SU-DHL-6 (cell line): Measurements from ENCODE around the gene PRR35.

Experiments used
- EZH2phosphoT487 ChIP-seq: fragments of 200-600 bp; sonication (generic), shearing (Covaris generic); conservative IDR thresholded peaks from 2 replicates; pipeline ENCODE4 v1.6.1; 2018; ENCODE audit warnings: mild to moderate bottlenecking, antibody characterized with exemption, low read length, moderate library complexity, mixed read lengths
- TF ChIP-seq, protein P1 (sequence below): fragments of 200-600 bp; sonication (generic); IDR thresholded peaks from one replicate; pipeline ENCODE4 v1.5.1; 2017; ENCODE audit warnings: antibody characterized with exemption, mild to moderate bottlenecking, low read length, moderate library complexity; ENCODE audit not compliant: insufficient read depth, poor library complexity, severe bottlenecking

DNA sequence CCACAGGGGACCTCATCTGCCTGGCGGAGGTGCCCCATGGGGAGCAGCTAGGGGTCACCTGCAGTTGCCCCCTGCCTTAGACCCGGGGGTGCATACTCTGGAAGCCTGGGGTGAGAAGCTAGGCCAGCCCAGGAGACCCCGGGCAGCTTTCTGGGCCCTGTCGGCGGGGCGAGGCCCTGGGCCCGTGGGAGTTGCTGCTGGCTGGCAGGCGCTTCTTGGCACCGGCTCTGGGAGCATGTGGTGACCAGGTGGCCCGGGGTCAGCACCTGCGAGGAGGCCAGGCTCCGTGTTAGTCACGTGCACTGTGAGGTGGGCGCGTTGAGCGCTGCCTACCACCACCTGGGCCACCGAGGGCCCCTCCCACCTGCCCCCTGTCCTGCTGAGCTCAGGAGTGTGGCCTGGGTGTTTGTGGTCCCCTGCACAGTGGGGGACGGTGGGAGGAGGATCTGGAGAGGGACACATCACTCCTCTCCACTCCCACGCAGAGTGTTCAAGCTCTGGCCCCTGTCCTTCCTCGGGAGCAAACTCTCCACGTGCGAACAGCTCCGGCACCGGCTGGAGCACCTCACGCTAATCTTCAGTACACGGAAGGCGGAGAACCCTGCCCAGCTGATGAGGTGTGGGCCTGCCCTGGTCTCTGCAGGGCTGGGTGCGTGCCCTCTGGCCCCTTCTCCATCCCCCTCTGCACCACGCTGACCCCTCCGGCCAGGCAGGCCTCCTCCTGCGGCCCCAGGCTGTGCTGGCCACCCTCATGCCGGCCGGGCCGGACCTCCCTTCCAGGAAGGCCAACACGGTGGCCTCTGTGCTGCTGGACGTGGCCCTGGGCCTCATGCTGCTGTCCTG, 15.4 kb downstream of the PRR35 start:
- TF ChIP-seq, protein P1, sequence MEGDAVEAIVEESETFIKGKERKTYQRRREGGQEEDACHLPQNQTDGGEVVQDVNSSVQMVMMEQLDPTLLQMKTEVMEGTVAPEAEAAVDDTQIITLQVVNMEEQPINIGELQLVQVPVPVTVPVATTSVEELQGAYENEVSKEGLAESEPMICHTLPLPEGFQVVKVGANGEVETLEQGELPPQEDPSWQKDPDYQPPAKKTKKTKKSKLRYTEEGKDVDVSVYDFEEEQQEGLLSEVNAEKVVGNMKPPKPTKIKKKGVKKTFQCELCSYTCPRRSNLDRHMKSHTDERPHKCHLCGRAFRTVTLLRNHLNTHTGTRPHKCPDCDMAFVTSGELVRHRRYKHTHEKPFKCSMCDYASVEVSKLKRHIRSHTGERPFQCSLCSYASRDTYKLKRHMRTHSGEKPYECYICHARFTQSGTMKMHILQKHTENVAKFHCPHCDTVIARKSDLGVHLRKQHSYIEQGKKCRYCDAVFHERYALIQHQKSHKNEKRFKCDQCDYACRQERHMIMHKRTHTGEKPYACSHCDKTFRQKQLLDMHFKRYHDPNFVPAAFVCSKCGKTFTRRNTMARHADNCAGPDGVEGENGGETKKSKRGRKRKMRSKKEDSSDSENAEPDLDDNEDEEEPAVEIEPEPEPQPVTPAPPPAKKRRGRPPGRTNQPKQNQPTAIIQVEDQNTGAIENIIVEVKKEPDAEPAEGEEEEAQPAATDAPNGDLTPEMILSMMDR: no peak
- no peak for TF ChIP-seq EZH2phosphoT487
